HEK293 (cell line): Measurements from ENCODE around the gene JOSD2.
A peak's percentile ranks its signal among the peaks of the same experiment; 100 is the strongest.

Experiments
- EGR2 ChIP-seq: fragments of 450-650 bp; formaldehyde crosslinking; IDR thresholded peaks from 2 replicates; pipeline ENCODE4 v1.5.1; 2016; ENCODE audit warnings: low read depth, missing biosample characterization, missing genetic modification characterization
- SALL2 ChIP-seq: fragments of 450-650 bp; formaldehyde crosslinking; IDR thresholded peaks from 2 replicates; pipeline ENCODE4 v1.5.0; 2017; ENCODE audit warnings: missing biosample characterization, mild to moderate bottlenecking, missing genetic modification characterization, borderline replicate concordance
- SP7 ChIP-seq: fragments of 450-650 bp; formaldehyde crosslinking; IDR thresholded peaks from 2 replicates; pipeline ENCODE4 v1.5.1; 2016; ENCODE audit warnings: missing biosample characterization, missing genetic modification characterization
- ZBTB7A ChIP-seq: fragments of 450-650 bp; formaldehyde crosslinking; IDR thresholded peaks from 2 replicates; pipeline ENCODE4 v1.5.1; 2016; ENCODE audit warnings: low read depth, missing biosample characterization, missing genetic modification characterization
- ZFP3 ChIP-seq: fragments of 450-650 bp; formaldehyde crosslinking; IDR thresholded peaks from 2 replicates; pipeline ENCODE4 v1.5.1; 2016; ENCODE audit warnings: low read depth, missing biosample characterization, missing genetic modification characterization
- ZNF114 ChIP-seq: fragments of 450-650 bp; formaldehyde crosslinking; IDR thresholded peaks from 2 replicates; pipeline ENCODE4 v1.5.0; 2017; ENCODE audit warnings: missing biosample characterization, missing genetic modification characterization
- ZNF146 ChIP-seq: fragments of 450-650 bp; formaldehyde crosslinking; IDR thresholded peaks from 2 replicates; pipeline ENCODE4 v1.5.1; 2016; ENCODE audit warnings: missing biosample characterization, missing genetic modification characterization
- ZNF157 ChIP-seq: fragments of 450-650 bp; formaldehyde crosslinking; IDR thresholded peaks from 2 replicates; pipeline ENCODE4 v1.5.1; 2016; ENCODE audit warnings: missing biosample characterization, missing genetic modification characterization
- ZNF184 ChIP-seq: fragments of 450-650 bp; IDR thresholded peaks from 2 replicates; pipeline ENCODE4 v1.5.1; 2018; ENCODE audit warnings: missing biosample characterization, mild to moderate bottlenecking, missing genetic modification characterization
- ZNF239 ChIP-seq: fragments of 450-650 bp; formaldehyde crosslinking; IDR thresholded peaks from 2 replicates; pipeline ENCODE4 v1.5.1; 2016; ENCODE audit warnings: missing biosample characterization, missing genetic modification characterization
- ZNF248 ChIP-seq: fragments of 450-650 bp; formaldehyde crosslinking; IDR thresholded peaks from 2 replicates; pipeline ENCODE4 v1.5.1; 2017; ENCODE audit warnings: missing biosample characterization, missing genetic modification characterization
- ZNF311 ChIP-seq: fragments of 450-650 bp; formaldehyde crosslinking; IDR thresholded peaks from 2 replicates; pipeline ENCODE4 v1.5.1; 2017; ENCODE audit warnings: missing biosample characterization, missing genetic modification characterization, borderline replicate concordance
- ZNF423 ChIP-seq: fragments of 450-650 bp; formaldehyde crosslinking; IDR thresholded peaks from 2 replicates; pipeline ENCODE4 v1.5.1; 2016; ENCODE audit warnings: missing biosample characterization, missing genetic modification characterization
- ZNF549 ChIP-seq: fragments of 450-650 bp; IDR thresholded peaks from 2 replicates; pipeline ENCODE4 v1.5.1; 2018; ENCODE audit warnings: missing biosample characterization, missing genetic modification characterization, mild to moderate bottlenecking, inconsistent platforms, moderate library complexity
- ZNF561 ChIP-seq: fragments of 450-650 bp; IDR thresholded peaks from 2 replicates; pipeline ENCODE4 v1.5.1; 2018; ENCODE audit warnings: missing biosample characterization, missing genetic modification characterization, borderline replicate concordance
- ZNF621 ChIP-seq: fragments of 450-650 bp; formaldehyde crosslinking; IDR thresholded peaks from 2 replicates; pipeline ENCODE4 v1.5.1; 2017; ENCODE audit warnings: missing biosample characterization, missing genetic modification characterization
- ZNF629 ChIP-seq: fragments of 450-650 bp; formaldehyde crosslinking; IDR thresholded peaks from 2 replicates; pipeline ENCODE4 v1.5.1; 2017; ENCODE audit warnings: missing biosample characterization, missing genetic modification characterization
- ZNF658 ChIP-seq: fragments of 450-650 bp; formaldehyde crosslinking; IDR thresholded peaks from 2 replicates; pipeline ENCODE4; 2016; ENCODE audit warnings: missing biosample characterization, missing genetic modification characterization
- ZNF701 ChIP-seq: fragments of 450-650 bp; formaldehyde crosslinking; IDR thresholded peaks from 2 replicates; pipeline ENCODE4 v1.5.1; 2016; ENCODE audit warnings: missing biosample characterization, missing genetic modification characterization
- ZNF830 ChIP-seq: fragments of 450-650 bp; IDR thresholded peaks from 2 replicates; pipeline ENCODE4 v1.5.0; 2018; ENCODE audit warnings: missing biosample characterization, missing genetic modification characterization, low read depth, mild to moderate bottlenecking, moderate library complexity
- ZSCAN23 ChIP-seq: fragments of 450-650 bp; formaldehyde crosslinking; IDR thresholded peaks from 2 replicates; pipeline ENCODE4 v1.5.1; 2016; ENCODE audit warnings: missing biosample characterization, missing genetic modification characterization
- TF ChIP-seq, protein P1 (sequence below): fragments of 450-650 bp; formaldehyde crosslinking; conservative IDR thresholded peaks from 2 replicates; pipeline ENCODE4 v1.5.1; 2016; ENCODE audit warnings: low read depth, missing biosample characterization, missing genetic modification characterization
- TF ChIP-seq, protein P2 (sequence below): fragments of 450-650 bp; formaldehyde crosslinking; IDR thresholded peaks from 2 replicates; pipeline ENCODE4 v1.5.1; 2017; ENCODE audit warnings: missing biosample characterization, missing genetic modification characterization
- TF ChIP-seq, protein P3 (sequence below): fragments of 450-650 bp; formaldehyde crosslinking; IDR thresholded peaks from 2 replicates; pipeline ENCODE4 v1.5.1; 2016; ENCODE audit warnings: missing biosample characterization, missing genetic modification characterization
- TF ChIP-seq, protein P4 (sequence below): fragments of 450-650 bp; formaldehyde crosslinking; conservative IDR thresholded peaks from 2 replicates; pipeline ENCODE4 v1.5.1; 2016; ENCODE audit warnings: low read depth, missing biosample characterization, missing genetic modification characterization
- TF ChIP-seq, protein P5 (sequence below): fragments of 450-650 bp; formaldehyde crosslinking; IDR thresholded peaks from 2 replicates; pipeline ENCODE4 v1.5.1; 2016; ENCODE audit warnings: missing biosample characterization, missing genetic modification characterization, low read depth

JOSD2 gene

DNA sequence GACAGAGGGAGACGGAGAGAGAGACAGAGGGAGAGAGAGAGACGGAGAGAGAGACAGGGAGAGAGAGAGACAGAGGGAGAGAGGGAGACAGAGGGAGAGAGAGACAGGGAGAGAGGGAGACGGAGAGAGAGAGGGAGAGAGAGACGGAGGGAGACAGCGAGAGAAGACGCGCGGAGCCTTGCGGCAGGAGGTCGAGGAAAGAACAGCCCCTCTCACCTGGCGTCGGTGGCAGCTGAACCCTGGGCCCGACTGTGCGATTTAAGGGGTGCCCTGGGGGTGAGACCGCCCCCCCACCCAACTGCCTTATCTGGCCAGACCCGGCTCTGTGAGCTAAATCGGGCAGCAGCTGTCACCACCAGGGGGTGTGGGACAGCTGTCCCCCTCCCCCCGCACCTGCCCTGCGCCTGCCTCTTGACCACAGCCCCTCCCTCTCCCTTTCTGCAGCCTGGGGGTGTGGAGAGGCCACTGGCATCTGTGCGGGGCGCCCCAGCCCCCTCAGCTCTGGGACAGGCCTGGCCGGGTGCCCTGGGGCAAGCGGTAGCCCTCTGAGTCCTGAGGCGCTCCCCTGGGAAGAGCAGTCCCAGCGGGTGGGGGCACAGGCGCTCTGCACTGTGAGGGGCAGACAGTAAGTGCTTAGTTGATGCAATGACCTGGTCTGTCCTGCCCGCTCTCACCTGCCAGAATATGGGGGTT is 10.8 kb downstream of the JOSD2 start (continued):
- TF ChIP-seq ZNF629 (tag by site-specific recombination) (no peak), SP7 (tag by site-specific recombination) (no peak), EGR2 (no peak), ZNF239 (no peak), ZNF157 (tag by site-specific recombination) (no peak), ZFP3 (tag by site-specific recombination) (no peak), ZNF184 (tag by site-specific recombination) (no peak), ZBTB7A (tag by site-specific recombination) (no peak), ZNF248 (tag by site-specific recombination) (no peak), ZNF311 (tag by site-specific recombination) (no peak), ZNF114 (tag by site-specific recombination) (no peak), ZNF830 (tag by site-specific recombination) (no peak), ZNF423 (tag by site-specific recombination) (peak; percentile 81; the same call in 1 of the 2 replicates), ZNF146 (no peak), SALL2 (tag by site-specific recombination) (no peak), ZNF561 (no peak), ZSCAN23 (tag by site-specific recombination) (no peak), ZNF549 (tag by site-specific recombination) (no peak), ZNF701 (tag by site-specific recombination) (no peak), ZNF621 (tag by site-specific recombination) (no peak), ZNF658 (tag by site-specific recombination) (no peak)
- TF ChIP-seq, protein P1, sequence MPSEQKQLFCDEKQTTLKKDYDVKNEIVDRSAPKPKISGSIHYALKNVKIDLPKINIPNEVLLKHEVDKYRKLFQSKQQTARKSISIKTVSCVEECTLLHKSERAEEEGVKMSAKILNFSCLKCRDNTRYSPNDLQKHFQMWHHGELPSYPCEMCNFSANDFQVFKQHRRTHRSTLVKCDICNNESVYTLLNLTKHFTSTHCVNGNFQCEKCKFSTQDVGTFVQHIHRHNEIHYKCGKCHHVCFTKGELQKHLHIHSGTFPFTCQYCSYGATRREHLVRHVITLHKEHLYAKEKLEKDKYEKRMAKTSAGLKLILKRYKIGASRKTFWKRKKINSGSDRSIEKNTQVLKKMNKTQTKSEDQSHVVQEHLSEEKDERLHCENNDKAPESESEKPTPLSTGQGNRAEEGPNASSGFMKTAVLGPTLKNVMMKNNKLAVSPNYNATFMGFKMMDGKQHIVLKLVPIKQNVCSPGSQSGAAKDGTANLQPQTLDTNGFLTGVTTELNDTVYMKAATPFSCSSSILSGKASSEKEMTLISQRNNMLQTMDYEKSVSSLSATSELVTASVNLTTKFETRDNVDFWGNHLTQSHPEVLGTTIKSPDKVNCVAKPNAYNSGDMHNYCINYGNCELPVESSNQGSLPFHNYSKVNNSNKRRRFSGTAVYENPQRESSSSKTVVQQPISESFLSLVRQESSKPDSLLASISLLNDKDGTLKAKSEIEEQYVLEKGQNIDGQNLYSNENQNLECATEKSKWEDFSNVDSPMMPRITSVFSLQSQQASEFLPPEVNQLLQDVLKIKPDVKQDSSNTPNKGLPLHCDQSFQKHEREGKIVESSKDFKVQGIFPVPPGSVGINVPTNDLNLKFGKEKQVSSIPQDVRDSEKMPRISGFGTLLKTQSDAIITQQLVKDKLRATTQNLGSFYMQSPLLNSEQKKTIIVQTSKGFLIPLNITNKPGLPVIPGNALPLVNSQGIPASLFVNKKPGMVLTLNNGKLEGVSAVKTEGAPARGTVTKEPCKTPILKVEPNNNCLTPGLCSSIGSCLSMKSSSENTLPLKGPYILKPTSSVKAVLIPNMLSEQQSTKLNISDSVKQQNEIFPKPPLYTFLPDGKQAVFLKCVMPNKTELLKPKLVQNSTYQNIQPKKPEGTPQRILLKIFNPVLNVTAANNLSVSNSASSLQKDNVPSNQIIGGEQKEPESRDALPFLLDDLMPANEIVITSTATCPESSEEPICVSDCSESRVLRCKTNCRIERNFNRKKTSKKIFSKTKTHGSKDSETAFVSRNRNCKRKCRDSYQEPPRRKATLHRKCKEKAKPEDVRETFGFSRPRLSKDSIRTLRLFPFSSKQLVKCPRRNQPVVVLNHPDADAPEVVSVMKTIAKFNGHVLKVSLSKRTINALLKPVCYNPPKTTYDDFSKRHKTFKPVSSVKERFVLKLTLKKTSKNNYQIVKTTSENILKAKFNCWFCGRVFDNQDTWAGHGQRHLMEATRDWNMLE (tag by site-specific recombination) = no peak
- TF ChIP-seq, protein P2, sequence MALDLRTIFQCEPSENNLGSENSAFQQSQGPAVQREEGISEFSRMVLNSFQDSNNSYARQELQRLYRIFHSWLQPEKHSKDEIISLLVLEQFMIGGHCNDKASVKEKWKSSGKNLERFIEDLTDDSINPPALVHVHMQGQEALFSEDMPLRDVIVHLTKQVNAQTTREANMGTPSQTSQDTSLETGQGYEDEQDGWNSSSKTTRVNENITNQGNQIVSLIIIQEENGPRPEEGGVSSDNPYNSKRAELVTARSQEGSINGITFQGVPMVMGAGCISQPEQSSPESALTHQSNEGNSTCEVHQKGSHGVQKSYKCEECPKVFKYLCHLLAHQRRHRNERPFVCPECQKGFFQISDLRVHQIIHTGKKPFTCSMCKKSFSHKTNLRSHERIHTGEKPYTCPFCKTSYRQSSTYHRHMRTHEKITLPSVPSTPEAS (tag by site-specific recombination) = no peak
- TF ChIP-seq, protein P3, sequence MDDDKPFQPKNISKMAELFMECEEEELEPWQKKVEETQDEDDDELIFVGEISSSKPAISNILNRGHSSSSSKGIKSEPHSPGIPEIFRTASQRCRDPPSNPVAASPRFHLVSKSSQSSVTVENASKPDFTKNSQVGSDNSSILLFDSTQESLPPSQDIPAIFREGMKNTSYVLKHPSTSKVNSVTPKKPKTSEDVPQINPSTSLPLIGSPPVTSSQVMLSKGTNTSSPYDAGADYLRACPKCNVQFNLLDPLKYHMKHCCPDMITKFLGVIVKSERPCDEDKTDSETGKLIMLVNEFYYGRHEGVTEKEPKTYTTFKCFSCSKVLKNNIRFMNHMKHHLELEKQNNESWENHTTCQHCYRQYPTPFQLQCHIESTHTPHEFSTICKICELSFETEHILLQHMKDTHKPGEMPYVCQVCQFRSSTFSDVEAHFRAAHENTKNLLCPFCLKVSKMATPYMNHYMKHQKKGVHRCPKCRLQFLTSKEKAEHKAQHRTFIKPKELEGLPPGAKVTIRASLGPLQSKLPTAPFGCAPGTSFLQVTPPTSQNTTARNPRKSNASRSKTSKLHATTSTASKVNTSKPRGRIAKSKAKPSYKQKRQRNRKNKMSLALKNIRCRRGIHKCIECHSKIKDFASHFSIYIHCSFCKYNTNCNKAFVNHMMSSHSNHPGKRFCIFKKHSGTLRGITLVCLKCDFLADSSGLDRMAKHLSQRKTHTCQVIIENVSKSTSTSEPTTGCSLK (tag by site-specific recombination) = no peak
- TF ChIP-seq, protein P4, sequence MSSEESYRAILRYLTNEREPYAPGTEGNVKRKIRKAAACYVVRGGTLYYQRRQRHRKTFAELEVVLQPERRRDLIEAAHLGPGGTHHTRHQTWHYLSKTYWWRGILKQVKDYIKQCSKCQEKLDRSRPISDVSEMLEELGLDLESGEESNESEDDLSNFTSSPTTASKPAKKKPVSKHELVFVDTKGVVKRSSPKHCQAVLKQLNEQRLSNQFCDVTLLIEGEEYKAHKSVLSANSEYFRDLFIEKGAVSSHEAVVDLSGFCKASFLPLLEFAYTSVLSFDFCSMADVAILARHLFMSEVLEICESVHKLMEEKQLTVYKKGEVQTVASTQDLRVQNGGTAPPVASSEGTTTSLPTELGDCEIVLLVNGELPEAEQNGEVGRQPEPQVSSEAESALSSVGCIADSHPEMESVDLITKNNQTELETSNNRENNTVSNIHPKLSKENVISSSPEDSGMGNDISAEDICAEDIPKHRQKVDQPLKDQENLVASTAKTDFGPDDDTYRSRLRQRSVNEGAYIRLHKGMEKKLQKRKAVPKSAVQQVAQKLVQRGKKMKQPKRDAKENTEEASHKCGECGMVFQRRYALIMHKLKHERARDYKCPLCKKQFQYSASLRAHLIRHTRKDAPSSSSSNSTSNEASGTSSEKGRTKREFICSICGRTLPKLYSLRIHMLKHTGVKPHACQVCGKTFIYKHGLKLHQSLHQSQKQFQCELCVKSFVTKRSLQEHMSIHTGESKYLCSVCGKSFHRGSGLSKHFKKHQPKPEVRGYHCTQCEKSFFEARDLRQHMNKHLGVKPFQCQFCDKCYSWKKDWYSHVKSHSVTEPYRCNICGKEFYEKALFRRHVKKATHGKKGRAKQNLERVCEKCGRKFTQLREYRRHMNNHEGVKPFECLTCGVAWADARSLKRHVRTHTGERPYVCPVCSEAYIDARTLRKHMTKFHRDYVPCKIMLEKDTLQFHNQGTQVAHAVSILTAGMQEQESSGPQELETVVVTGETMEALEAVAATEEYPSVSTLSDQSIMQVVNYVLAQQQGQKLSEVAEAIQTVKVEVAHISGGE (tag by site-specific recombination) = no peak
- TF ChIP-seq, protein P5, sequence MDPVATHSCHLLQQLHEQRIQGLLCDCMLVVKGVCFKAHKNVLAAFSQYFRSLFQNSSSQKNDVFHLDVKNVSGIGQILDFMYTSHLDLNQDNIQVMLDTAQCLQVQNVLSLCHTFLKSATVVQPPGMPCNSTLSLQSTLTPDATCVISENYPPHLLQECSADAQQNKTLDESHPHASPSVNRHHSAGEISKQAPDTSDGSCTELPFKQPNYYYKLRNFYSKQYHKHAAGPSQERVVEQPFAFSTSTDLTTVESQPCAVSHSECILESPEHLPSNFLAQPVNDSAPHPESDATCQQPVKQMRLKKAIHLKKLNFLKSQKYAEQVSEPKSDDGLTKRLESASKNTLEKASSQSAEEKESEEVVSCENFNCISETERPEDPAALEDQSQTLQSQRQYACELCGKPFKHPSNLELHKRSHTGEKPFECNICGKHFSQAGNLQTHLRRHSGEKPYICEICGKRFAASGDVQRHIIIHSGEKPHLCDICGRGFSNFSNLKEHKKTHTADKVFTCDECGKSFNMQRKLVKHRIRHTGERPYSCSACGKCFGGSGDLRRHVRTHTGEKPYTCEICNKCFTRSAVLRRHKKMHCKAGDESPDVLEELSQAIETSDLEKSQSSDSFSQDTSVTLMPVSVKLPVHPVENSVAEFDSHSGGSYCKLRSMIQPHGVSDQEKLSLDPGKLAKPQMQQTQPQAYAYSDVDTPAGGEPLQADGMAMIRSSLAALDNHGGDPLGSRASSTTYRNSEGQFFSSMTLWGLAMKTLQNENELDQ = no peak
